ENCODE measurements around the gene TRIM75.

GRCh38 chr4:165027762-165028402 is 25.8 kb upstream of the TRIM75 start:
- TF ChIP-seq EZH2 (IDR thresholded peaks at IDR 0.05; ENCODE audit: insufficient read depth, poor library complexity, severe bottlenecking) (no peak), EZH2phosphoT487 (IDR thresholded peaks at IDR 0.05; ENCODE audit: insufficient read depth, low read depth) (no peak)

Measured in GM23248 (cell line).